H1 (cell line): ENCODE results near the gene RPRD2. TPM values are rescaled to one million over a fixed set of nuclear protein-coding genes. Genes with fewer than 3 reads are reported as not detected.

ENCODE experiments used
- ASH2L ChIP-seq: fragments of 200-600, 300-600 bp; sonication (generic); IDR thresholded peaks from one replicate; pipeline ENCODE4 v1.7.1; 2017; ENCODE audit warnings: low read length
- GTF2F1 ChIP-seq: IDR thresholded peaks from 2 replicates; pipeline ENCODE4 v1.6.1; 2012; ENCODE audit warnings: low read depth, low read length, improper control_type of control experiment, borderline replicate concordance
- polyA plus RNA-seq, 7 experiments: library from polyadenylated mRNA; depleted of rRNA in 3 of 7; stranded (reverse) in 5 of 7; unstranded in 2 of 7; fragments of >200 nt in 5 of 7; fragments of 200-250 nt in 2 of 7; gene quantifications; 1 replicate in 5 of 7; 2 replicates in 1 of 7; 4 replicates in 1 of 7; pipeline versions ENCODE4 v1.2.1 to v1.2.3, GENCODE V29; 2011 to 2013; ENCODE audit warnings: missing spikeins in 2 of 7, mixed read lengths in 2 of 7
- total RNA-seq: library from RNA; stranded (reverse); fragmentation: NEBNext Ultra II Directional; extraction: Animal tissue kit (Norgen Biotek cat#: 25700); gene quantifications from 2 replicates; pipeline ENCODE4 v1.2.1, GENCODE V29; 2021

RPRD2 gene
- total and polyA plus RNA-seq, 2 of the 8 experiments (the other 6 are each of a cell fraction or from before 2014, with no cell fraction given): 14.4 to 32.4 TPM

DNA sequence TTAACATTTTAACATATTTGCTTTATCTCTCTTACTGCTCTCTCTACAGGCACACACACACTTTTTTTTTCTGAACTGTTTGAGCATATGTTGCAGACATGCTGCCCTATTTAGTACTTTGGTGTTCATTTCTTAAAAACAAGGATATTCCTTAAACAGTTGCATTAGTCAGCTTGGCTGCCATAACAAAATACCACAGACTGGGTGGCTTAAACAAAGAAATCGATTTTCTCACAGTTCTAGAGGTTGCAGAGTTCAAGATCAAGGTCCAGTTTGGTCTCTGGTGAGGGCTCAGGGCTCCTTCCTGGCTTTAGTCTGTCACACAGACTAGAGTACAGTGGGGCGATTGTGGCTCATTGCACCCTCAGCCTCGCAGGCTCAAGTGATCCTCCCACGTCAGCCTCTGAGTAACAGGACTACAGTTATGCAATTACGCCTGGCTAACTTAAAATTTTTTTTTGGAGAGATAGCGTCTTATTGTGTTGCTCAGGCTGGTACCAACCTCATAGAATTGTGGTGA is 46.7 kb downstream of the RPRD2 start (continued):
- TF ChIP-seq ASH2L (no peak), GTF2F1 (no peak)
- TF ChIP-seq, all 59 proteins: peak for 0
